Epithelial cell of esophagus (primary cell): Measurements from ENCODE around the gene HEXIM1.

Experiments
- DNase-seq: peaks from one replicate; pipeline ENCODE4 v3.0.0; 2010; ENCODE audit warnings: low read depth
- H3K4me3 ChIP-seq: 2 replicates; pipeline ENCODE4 v1.5.1; 2011; ENCODE audit warnings: mild to moderate bottlenecking, low read length, control low read depth
- TF ChIP-seq, protein P1 (sequence below): IDR thresholded peaks from 2 replicates; pipeline ENCODE4 v1.5.1; 2011; ENCODE audit warnings: low read depth, mild to moderate bottlenecking, low read length, control low read depth, inconsistent platforms; ENCODE audit not compliant: insufficient read depth; ENCODE audit errors: missing control alignments

The HEXIM1 gene

DNA sequence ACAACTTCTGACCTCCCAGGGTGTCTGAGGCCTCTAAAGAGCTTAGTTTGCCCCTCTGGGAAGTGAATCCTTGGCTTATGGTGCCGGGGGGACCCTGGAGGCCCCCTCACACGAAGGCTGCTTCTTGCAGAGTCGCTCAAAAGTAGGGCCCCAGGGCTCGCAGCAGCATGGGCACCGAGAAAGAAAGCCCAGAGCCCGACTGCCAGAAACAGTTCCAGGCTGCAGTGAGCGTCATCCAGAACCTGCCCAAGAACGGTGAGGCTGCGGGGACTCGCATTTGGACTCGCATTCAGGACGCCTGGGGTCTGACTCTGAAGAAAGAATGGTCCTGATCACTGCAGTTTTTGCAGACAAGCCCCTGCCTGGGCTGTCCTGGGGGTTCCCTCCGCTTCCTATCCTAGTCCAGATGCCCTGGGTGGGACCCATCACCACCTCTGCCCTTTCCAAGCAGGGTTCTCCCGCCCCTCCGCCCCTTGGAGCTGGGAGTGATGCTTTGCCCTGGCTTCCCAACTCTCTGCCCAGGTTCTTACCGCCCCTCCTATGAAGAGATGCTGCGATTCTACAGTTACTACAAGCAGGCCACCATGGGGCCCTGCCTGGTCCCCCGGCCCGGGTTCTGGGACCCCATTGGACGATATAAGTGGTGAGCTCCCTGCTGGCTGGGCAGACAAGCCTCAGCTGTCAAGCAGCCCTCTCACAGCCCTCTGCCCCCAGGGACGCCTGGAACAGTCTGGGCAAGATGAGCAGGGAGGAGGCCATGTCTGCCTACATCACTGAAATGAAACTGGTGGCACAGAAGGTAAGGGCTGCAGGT lies 12.1 kb upstream of the HEXIM1 start:
- TF ChIP-seq, protein P1, sequence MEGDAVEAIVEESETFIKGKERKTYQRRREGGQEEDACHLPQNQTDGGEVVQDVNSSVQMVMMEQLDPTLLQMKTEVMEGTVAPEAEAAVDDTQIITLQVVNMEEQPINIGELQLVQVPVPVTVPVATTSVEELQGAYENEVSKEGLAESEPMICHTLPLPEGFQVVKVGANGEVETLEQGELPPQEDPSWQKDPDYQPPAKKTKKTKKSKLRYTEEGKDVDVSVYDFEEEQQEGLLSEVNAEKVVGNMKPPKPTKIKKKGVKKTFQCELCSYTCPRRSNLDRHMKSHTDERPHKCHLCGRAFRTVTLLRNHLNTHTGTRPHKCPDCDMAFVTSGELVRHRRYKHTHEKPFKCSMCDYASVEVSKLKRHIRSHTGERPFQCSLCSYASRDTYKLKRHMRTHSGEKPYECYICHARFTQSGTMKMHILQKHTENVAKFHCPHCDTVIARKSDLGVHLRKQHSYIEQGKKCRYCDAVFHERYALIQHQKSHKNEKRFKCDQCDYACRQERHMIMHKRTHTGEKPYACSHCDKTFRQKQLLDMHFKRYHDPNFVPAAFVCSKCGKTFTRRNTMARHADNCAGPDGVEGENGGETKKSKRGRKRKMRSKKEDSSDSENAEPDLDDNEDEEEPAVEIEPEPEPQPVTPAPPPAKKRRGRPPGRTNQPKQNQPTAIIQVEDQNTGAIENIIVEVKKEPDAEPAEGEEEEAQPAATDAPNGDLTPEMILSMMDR = no peak
- no peak for DNase-seq
- peak overlapping the region; percentile 66 for H3K4me3 ChIP-seq

DNA sequence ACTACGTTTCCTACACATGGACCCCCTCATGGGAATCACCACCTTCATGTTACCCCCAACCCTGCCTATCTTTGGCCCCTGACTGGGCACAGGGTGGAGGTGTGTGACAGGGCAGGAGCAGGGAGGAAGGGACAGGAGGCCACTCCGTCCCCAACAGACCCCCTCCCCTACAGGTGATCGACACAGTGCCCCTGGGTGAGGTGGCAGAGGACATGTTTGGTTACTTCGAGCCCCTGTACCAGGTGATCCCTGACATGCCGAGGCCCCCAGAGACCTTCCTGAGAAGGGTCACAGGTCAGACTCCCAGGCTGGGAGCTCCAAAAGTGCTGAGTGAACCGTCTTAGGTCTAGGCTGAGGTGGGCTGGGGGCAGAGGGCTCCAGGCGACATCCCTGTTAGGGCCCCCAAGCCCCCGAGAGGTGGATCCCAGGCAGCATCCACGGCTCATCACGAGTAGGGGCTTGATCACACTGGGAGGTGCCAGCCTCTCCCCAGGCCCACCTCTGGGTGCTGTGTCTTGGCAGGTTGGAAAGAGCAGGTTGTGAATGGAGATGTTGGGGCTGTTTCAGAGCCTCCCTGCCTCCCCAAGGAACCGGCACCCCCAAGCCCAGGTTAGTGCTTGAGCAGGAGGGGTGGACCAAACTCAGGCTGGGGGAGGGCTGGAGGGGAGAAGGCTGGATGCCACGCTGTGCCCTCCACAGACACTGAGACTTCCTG lies 11.3 kb upstream of the HEXIM1 start:
- TF ChIP-seq, protein P1 = no peak
- no peak for DNase-seq
- H3K4me3 ChIP-seq = no peak overlapping the region

DNA sequence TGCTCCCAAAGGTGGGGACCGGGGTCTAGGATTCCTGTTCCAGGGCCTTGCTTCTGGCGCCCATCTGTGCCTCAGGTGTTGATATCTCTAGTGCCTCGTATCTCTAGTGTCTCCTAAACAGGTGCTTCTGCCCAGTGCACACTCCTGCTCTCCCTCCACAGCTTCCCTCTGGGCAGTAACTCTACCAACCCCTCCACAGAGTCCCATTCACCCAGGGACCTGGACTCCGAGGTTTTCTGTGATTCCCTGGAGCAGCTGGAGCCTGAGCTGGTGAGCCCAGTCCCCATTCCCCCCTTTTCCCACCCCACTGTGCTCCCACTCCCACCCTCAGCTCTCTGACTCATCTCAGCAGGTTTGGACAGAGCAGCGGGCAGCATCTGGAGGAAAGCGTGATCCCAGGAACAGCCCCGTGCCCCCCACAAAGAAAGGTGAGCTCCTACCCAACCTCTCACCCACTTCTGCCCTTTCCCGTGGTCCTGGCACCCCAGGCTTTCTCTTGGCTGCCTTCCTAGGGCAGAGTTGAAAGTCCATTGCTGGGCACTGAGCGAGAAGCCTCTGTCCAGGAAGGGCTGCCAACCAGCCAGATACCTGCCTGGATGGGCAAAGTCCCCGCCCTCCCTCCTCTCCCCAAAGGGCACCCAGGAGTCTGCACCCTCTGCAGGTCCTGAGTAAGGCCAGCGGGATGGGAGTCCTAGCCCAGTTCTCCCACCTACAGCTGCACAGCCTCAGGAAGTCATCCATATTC lies 10.5 kb upstream of the HEXIM1 start:
- TF ChIP-seq, protein P1 = no peak
- no peak overlapping the region for H3K4me3 ChIP-seq
- DNase-seq = no peak

DNA sequence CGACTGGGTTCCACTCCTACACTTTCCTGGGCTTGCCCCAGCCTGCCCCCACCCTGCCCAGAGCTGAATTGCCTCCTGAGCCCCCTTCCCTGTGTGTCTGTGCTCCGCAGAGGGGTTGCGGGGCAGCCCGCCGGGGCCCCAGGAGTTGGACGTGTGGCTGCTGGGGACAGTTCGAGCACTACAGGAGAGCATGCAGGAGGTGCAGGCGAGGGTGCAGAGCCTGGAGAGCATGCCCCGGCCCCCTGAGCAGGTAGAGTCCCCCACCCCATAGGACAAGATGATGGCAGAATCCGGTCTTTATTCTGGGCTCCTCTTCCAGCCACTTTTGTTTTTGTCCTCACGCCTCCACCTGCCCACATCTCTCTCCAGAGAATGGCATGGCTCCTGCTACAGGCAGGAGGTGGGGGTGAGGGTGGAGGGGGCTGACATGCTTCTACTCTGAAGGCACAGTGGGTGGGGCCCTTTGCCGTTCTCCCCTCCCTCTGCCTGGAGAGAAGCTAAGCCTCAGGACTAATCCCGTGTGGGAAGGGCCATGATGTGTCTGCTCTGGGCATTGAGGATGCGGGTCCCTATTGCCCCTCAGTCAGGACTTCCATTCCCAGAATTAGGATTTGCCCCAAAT lies 9.3 kb upstream of the HEXIM1 start:
- TF ChIP-seq, protein P1 = no peak
- no peak for DNase-seq
- no peak overlapping the region for H3K4me3 ChIP-seq

DNA sequence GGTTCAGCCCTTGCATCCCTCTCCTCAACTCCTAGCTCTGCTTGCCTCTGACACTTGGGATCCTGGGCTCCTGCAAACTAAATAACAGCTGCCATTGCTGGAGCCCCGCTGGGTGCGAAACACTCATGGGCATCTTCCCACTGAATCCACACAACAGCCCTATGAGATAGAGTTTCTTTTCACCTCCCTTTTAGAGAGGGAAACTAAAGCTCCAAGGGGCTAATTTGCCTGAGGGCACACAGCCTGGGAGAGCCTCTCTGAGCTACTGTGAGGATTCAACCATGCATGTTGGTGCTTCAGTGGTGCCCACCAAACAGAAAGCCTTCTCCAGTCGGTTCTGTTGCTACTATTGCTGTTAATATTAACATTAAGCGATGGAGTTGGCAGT lies 8.7 kb upstream of the HEXIM1 start:
- no peak overlapping the region for H3K4me3 ChIP-seq
- TF ChIP-seq, protein P1 = no peak
- DNase-seq = no peak

DNA sequence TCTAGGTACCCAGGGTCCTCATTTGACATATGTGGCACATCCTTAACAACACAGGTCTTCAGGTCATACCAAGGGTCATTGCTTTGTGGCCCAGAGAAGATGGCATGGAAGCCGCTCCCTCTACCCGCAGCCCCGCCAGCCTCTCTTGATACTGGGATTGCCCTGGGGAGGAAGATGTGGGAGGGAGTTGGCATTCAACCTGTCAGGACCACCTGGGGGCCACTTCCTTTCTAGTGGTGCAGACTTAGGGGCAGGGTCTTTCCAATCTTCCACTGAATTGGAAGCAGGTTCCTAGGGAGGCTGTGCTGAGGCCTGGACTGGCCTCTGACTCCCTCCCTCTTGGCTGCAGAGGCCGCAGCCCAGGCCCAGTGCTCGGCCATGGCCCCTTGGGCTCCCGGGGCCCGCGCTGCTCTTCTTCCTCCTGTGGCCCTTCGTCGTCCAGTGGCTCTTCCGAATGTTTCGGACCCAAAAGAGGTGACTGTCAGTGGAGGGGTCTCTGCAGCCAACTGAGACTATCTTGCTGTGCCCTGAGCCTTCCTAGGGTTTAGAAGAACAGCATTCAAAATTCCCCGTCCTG lies 5.1 kb upstream of the HEXIM1 start:
- H3K4me3 ChIP-seq = no peak overlapping the region
- DNase-seq = no peak
- TF ChIP-seq, protein P1 = no peak
